Stomach (tissue), 9 donors: Measurements from ENCODE around the gene NDUFAF2. TPM values are rescaled to one million over a fixed set of nuclear protein-coding genes. Genes with fewer than 3 reads are reported as not detected.

Experiments
- DNase-seq, 2 donors: peaks; one replicate each; pipeline versions ENCODE4 v3.0.0 to v3.0.0-alpha.2; 2013 to 2019
- H3K27ac ChIP-seq, 5 donors: fragments of 200-600 bp in 4 of 5; sonication (generic) in 4 of 5; one replicate each; pipeline ENCODE4 v1.5.1; 2013 to 2019; ENCODE audit warnings: mild to moderate bottlenecking in 1 of 5, moderate library complexity in 1 of 5
- H3K27me3 ChIP-seq, 3 donors: fragments of 200-600 bp; sonication (generic); one replicate each; pipeline ENCODE4 v1.5.1; 2017 to 2019; ENCODE audit warnings: mixed run types in 1 of 3
- H3K36me3 ChIP-seq, 4 donors: fragments of 200-600 bp; sonication (generic); 1 replicate in 3 of 4; 2 replicates in 1 of 4; pipeline ENCODE4 v1.5.1; 2016 to 2019
- H3K4me1 ChIP-seq, 4 donors: fragments of 200-600 bp; sonication (generic); one replicate each; pipeline ENCODE4 v1.5.1; 2016 to 2019
- H3K4me3 ChIP-seq, 4 donors: fragments of 200-600 bp; sonication (generic) in 3 of 4; one replicate each; pipeline ENCODE4 v1.5.1; 2016 to 2019; ENCODE audit warnings: mild to moderate bottlenecking in 1 of 4
- H3K9me3 ChIP-seq, 4 donors: fragments of 200-600 bp; sonication (generic); one replicate each; pipeline ENCODE4 v1.5.1; 2016 to 2019
- EP300 ChIP-seq: sonication (generic); formaldehyde crosslinking; IDR thresholded peaks from one replicate; pipeline ENCODE4 v1.6.1; 2017; ENCODE audit warnings: antibody characterized with exemption
- POLR2A ChIP-seq, 4 donors: fragments of 450-650 bp; IDR thresholded peaks; one replicate each; pipeline ENCODE4 v1.6.1; 2016; ENCODE audit warnings: antibody characterized with exemption in 4 of 4, control low read depth in 2 of 4, mild to moderate bottlenecking in 1 of 4, moderate library complexity in 1 of 4
- POLR2AphosphoS5 ChIP-seq, 3 donors: sonication (generic); formaldehyde crosslinking; IDR thresholded peaks; one replicate each; pipeline ENCODE4 v1.6.1; 2016; ENCODE audit warnings: antibody characterized with exemption in 3 of 3
- WGBS, 5 donors: extraction: QIAGEN DNeasy Blood & Tissue Kit in 3 of 5; methylation state at CpG; one replicate each; pipeline versions ENCODE4 v1.1.5 to v1.1.7; 2013 to 2018; 5-methylcytosine and 5-hydroxymethylcytosine counted together
- intact Hi-C: fragments of 100-400 bp; cut with DNase I; formaldehyde crosslinking; loops from one replicate; pipeline ENCODE4 v1.15.1; 2023; ENCODE audit warnings: low total_unique reads
- polyA plus RNA-seq, 3 donors: library from polyadenylated mRNA; stranded (reverse); fragments of 200-250 nt; gene quantifications; one replicate each; pipeline ENCODE4 v1.2.3, GENCODE V29; 2013
- total RNA-seq, 5 donors: library from RNA; depleted of rRNA; stranded (reverse); fragments of >200 nt; gene quantifications; one replicate each; pipeline versions ENCODE4 v1.1.0 to v1.2.3, GENCODE V29; 2014 to 2016
- TF ChIP-seq, protein P1 (sequence below), 7 experiments: fragments of 450-650 bp in 4 of 7; fragments of 200-600 bp in 3 of 7; sonication (generic) in 3 of 7; IDR thresholded peaks; one replicate each; pipeline ENCODE4 v1.5.1; 2016 to 2019; ENCODE audit warnings: antibody characterized with exemption in 7 of 7, control low read depth in 2 of 7, mild to moderate bottlenecking in 1 of 7
- donor health status: healthy with polysubstance abuse.
- donor health status: Bipolar disorder and iron deficiency.
- donor health status: healthy.

The NDUFAF2 gene
- total and polyA plus RNA-seq, 8 donors, result 3.5 to 61.9 (median 29.3) TPM

DNA sequence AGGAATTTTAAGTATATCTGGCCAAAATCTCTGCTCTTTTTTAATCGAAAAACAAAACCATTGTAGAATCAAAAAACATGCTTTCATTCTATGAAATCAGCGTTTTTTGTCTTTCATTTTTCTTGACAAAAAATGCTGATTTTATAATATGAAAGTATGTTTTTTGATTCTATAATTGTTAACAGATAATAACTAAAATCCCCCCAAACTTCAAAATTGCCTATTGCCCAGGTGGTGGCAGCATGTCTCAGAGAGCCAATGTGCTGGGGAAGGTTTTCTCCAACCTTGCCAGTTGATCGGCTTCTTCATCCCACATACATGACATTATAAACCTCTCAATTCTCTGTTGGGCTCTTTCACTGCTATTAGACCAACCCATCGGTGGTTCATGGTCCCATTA, 222.4 kb downstream of the NDUFAF2 start:
- no peaks in the 10 kb centered on the region for H3K9me3 ChIP-seq
- TF ChIP-seq, protein P1, sequence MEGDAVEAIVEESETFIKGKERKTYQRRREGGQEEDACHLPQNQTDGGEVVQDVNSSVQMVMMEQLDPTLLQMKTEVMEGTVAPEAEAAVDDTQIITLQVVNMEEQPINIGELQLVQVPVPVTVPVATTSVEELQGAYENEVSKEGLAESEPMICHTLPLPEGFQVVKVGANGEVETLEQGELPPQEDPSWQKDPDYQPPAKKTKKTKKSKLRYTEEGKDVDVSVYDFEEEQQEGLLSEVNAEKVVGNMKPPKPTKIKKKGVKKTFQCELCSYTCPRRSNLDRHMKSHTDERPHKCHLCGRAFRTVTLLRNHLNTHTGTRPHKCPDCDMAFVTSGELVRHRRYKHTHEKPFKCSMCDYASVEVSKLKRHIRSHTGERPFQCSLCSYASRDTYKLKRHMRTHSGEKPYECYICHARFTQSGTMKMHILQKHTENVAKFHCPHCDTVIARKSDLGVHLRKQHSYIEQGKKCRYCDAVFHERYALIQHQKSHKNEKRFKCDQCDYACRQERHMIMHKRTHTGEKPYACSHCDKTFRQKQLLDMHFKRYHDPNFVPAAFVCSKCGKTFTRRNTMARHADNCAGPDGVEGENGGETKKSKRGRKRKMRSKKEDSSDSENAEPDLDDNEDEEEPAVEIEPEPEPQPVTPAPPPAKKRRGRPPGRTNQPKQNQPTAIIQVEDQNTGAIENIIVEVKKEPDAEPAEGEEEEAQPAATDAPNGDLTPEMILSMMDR (IDR thresholded peaks at IDR 0.05), result peak in 2 of 7 experiments; percentile 18 to 38
- TF ChIP-seq EP300, result no peak
- no peaks in the 10 kb centered on the region for H3K36me3 ChIP-seq
- WGBS, 5 donors, result 46 to 55% (median 49%) methylated on average over 4 of the region's 4 CpGs
- peak; percentile 32 to 71 for DNase-seq
- no peaks in the 10 kb centered on the region for H3K27me3 ChIP-seq
- no peak overlapping the region for H3K27ac ChIP-seq
- H3K4me1 ChIP-seq, result peaks cover 0 to 16% (median 13%) of the 10 kb centered on the region in 4 donors
- H3K4me3 ChIP-seq, result no peak overlapping the region
- intact Hi-C loops, result no loop called here

DNA sequence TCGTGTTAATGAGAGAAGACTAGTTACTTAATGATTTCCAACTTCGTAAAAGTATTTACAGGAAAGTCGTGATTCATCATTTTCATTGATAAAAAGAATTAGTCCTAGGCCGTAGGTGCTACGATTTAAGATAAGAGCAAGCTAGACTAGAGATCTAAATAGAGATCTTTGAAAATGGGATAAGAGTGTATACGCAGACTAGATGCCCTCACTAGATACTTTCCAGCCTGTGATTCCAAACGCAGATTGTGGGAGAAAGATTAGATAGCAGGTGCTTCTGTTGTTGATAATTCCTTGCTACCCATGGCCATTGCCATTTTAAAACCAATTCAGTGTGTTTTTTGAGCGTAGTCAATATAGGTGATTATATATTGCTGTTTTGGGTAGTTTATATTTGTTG, 223.9 kb downstream of the NDUFAF2 start:
- no peak for TF ChIP-seq POLR2AphosphoS5 (IDR thresholded peaks at IDR 0.05)
- TF ChIP-seq, protein P1 (IDR thresholded peaks at IDR 0.05), result no peak
- TF ChIP-seq POLR2A (IDR thresholded peaks at IDR 0.05), result no peak
- no peak for TF ChIP-seq EP300
- Histone ChIP-seq H3K4me3 (no peak overlapping the region), H3K27me3 (no peaks in the 10 kb centered on the region), H3K4me1 (peaks cover 0 to 4% (median 2%) of the 10 kb centered on the region in 4 donors), H3K36me3 (no peaks in the 10 kb centered on the region), H3K27ac (no peak overlapping the region), H3K9me3 (no peaks in the 10 kb centered on the region)
- intact Hi-C loops, result no loop called here
- DNase-seq, result no peak
- 45 to 71% (median 62%) methylated on average over 8 of the region's 8 CpGs for WGBS, 5 donors

- Histone ChIP-seq H3K27me3 (no peaks in the 10 kb centered on the region), H3K36me3 (no peaks in the 10 kb centered on the region), H3K4me1 (no peaks in the 10 kb centered on the region), H3K4me3 (no peak overlapping the region), H3K27ac (no peak overlapping the region), H3K9me3 (no peaks in the 10 kb centered on the region)
- no peak for DNase-seq
- intact Hi-C loops, result loop anchor here (10.0 kb wide), 1 partner anchor 153 kb away; no protein-coding TSS in a partner anchor
- WGBS, 5 donors, result 88 to 100% (median 94%) methylated on average over 1 of the region's 1 CpG
- TF ChIP-seq, protein P1 (IDR thresholded peaks at IDR 0.05), result no peak
- TF ChIP-seq POLR2A (IDR thresholded peaks at IDR 0.05), result no peak
- no peak for TF ChIP-seq POLR2AphosphoS5 (IDR thresholded peaks at IDR 0.05)
- no peak for TF ChIP-seq EP300
Observed at GRCh38 chr5:61171479-61171878, 226.5 kb downstream of the NDUFAF2 start.

DNA sequence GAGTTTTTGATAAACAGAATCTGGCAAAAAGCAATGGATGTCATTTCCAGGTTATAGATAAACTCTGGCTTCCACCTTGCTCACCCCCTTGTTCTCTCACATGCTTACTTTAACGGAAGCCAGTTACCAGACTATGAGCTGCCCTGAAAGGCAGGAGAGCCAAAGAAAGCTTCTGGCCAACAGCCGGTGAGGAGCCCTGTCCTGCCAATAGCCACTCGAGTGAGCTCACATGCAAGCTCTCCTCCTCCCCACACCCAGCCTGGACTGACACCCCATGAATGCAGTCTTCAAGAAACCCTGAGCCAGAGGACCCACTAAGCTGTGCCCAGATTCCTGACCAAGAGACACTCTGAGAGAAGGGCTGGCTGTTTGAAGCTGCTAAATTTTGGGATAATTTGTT, 231.6 kb downstream of the NDUFAF2 start:
- Histone ChIP-seq H3K4me1 (peaks cover 0 to 4% (median 0%) of the 10 kb centered on the region in 4 donors), H3K9me3 (no peaks in the 10 kb centered on the region), H3K36me3 (no peaks in the 10 kb centered on the region), H3K27ac (no peak overlapping the region), H3K27me3 (no peaks in the 10 kb centered on the region), H3K4me3 (no peak overlapping the region)
- no peak for TF ChIP-seq POLR2AphosphoS5 (IDR thresholded peaks at IDR 0.05)
- TF ChIP-seq, protein P1 (IDR thresholded peaks at IDR 0.05), result no peak
- no peak for TF ChIP-seq EP300
- no peak for TF ChIP-seq POLR2A (IDR thresholded peaks at IDR 0.05)
- DNase-seq, result no peak
- 86 to 96% (median 95%) methylated on average over 3 of the region's 3 CpGs for WGBS, 5 donors
- intact Hi-C loops, result loop anchor here (10.0 kb wide), 1 partner anchor 148 kb away; no protein-coding TSS in a partner anchor
